HG03565 (cell line): ENCODE results near the gene VGLL4.

Source experiments
- ATAC-seq: cut with Tn5 transposase; IDR thresholded peaks from one replicate; pipeline ENCODE4 v1.9.1; 2021; ENCODE audit warnings: mild to moderate bottlenecking, moderate library complexity; ENCODE audit not compliant: unreplicated experiment

The VGLL4 gene

DNA sequence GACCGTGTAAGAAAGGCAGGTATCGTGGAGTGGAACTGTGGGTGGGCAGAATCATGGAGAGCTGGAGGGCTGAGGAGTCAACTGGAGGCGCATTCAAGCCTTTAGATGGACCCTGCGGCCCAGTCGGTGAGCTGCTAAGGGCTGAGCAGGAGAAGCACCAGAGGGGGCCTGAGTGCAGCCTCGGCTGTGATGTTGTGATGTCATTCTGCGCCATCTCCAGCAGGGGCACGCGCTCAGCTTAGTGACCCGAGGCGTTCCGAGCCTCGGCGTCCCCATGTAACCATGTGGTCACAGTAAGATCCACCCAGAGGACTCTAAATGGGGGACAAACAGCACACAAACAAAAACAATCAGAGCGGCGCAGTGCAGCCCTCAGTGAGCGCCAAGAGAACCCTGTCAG, 76.8 kb downstream of the VGLL4 start:
- ATAC-seq, result no peak

GRCh38 chr3:11566478-11566877, 77.2 kb downstream of the VGLL4 start:
- no peak for ATAC-seq

DNA sequence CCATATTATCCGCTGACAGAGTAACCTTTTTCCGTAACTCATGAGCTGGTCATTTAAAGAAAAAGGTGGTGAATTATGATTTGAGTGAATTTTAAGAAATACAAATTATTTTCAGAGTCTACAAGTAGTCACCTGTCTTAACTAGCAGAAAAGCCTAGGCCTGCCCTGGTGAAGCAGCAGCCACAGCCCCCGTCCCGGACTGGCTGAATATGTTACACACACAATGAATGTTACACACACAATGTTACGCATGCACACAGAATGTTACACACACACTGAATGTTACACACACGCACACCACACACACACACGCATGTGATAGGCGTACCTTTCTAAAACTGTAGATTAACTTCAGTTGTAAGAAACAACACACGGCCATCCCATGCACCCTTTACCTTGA, 77.8 kb downstream of the VGLL4 start:
- ATAC-seq, result no peak

DNA sequence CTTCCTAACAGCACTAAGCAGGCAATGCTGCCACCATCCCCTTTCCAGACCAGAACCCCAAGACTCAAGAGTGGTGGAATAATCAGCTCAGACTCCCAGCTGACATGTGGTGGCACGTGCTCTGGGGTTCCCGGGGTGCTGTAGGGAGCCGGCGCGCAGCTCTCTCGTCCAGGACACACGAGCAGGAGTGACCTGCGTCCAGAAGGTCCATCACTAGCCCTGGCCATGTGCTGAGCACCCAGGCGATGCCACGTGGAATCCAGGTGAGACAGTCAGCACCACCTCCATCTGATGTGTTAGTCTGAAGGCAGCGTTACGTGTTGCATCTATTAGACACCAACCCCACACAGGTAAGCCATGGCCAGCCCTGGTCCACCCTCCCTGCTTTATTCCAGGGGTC, 78.2 kb downstream of the VGLL4 start:
- ATAC-seq, result no peak

- ATAC-seq, result no peak
Measured at GRCh38 chr3:11565072-11565471, 78.6 kb downstream of the VGLL4 start.

GRCh38 chr3:11564577-11565001, 79.1 kb downstream of the VGLL4 start:
- no peak for ATAC-seq

DNA sequence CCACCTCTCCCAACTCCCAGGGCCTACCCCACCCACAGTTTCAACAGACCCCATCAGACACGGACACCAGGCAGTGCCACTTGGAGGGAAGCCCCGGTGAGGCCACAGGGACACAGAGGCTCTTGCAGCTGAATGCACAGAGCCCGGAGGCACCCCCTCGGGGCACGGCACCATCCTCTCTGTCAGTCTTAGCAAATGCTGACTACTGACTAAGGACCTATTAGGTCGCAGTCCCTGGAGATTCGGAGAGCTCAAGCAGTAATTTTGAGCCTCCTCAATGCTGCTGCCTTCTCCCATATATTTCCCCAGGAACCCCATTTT, 79.9 kb downstream of the VGLL4 start:
- no peak for ATAC-seq

DNA sequence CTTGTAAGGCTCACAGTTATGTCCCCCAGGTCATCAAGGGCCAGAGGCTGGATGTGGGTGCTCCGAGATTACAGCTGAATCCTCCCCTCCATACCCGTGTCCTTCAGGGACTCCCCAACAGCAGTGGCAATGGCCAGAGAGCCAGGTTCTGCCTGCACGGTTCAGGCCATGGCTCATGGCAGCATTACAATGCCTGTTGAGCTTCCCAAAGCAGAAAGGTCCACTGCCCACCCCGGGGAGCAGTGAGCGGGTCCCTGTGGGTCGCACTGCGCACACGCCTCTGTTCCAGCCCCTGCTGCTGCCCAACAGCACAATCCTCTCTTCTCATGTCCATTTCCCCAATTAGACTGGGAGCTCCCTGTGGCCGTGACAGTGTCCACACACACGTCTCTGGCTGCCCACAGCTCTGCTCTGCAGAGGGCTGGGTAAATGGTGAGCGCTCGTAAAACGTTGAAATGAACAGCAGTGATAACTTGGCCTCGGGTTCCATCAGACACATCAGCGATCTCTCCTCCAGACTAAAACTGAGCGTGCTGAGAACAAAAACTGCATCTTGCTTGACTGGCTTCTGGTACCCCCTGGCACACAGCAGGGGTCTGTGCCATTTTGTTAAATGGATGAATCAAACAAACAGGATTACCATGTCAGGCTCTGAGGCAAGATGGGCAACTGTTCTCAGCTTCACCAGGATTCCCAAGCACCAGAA, 80.4 kb downstream of the VGLL4 start:
- no peak for ATAC-seq

GRCh38 chr3:11562277-11562881, 81.3 kb downstream of the VGLL4 start:
- ATAC-seq, result no peak

- no peak for ATAC-seq
Measured at GRCh38 chr3:11560746-11561145, 83.0 kb downstream of the VGLL4 start.

- ATAC-seq, result no peak
Measured at GRCh38 chr3:11559816-11560633, 83.7 kb downstream of the VGLL4 start.

DNA sequence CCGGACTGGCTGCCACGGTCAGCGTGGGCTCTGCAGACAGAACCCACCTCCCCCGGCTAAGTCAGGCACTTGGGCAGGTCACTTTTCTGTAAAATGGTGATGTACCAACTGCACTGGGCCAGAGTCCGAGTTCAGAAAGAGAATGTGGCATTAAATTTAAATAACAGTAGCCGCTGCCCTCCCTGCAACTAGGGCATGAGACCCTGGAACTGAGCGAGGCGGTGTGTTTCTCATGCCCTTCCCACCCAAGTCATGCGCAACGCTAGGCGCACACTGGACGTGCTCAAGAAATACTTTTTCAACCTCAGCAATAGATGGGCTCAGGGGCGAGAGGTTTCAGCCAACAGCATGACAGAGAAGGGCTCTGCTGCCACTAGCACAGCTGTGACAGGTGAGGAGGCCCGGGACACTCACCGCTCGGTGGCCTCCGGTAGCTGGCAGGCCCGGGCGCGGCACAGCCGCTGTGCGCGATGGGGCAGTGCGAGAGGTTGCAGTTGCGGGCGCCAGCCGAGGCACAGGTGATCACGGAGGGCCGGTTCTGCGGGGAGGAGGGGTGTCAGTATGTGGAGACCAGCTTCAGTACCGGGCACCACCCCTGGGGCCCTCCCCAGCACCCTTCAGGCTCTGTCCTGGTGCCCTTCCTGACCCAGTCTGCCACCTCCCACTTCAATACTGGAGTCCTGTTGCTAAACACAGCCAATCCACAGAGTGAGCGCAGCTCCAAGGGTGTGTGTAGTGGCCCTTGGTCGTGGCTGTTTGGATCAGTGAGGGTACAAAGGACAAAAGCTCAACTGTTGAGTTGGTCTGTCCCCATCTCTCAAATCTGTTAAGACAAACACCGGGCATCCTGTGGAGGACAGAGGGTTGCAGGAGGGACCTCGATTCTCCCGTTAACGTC, 84.5 kb downstream of the VGLL4 start:
- no peak for ATAC-seq

- ATAC-seq, result no peak
Measured at GRCh38 chr3:11558411-11558903, 85.3 kb downstream of the VGLL4 start.

DNA sequence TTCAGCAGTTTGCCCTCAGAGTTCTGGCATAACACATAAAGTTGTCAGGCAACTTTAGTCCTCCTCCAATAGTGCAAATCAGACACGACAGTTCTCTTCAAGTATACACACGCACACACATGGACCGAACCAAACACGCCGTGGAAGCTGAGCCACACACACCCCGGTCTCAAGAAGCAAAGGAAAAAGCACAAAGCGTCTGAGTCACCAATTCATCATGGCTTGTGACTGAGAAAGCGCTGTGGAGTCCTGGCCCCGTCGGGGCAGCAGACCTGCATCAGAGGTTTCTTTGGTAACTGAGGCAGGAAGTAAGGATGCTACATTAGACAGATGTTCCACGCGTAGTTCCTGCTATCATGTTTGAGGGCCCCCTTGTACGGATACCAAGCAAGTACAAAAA, 85.7 kb downstream of the VGLL4 start:
- no peak for ATAC-seq

GRCh38 chr3:11556851-11557644, 86.7 kb downstream of the VGLL4 start:
- ATAC-seq, result no peak

DNA sequence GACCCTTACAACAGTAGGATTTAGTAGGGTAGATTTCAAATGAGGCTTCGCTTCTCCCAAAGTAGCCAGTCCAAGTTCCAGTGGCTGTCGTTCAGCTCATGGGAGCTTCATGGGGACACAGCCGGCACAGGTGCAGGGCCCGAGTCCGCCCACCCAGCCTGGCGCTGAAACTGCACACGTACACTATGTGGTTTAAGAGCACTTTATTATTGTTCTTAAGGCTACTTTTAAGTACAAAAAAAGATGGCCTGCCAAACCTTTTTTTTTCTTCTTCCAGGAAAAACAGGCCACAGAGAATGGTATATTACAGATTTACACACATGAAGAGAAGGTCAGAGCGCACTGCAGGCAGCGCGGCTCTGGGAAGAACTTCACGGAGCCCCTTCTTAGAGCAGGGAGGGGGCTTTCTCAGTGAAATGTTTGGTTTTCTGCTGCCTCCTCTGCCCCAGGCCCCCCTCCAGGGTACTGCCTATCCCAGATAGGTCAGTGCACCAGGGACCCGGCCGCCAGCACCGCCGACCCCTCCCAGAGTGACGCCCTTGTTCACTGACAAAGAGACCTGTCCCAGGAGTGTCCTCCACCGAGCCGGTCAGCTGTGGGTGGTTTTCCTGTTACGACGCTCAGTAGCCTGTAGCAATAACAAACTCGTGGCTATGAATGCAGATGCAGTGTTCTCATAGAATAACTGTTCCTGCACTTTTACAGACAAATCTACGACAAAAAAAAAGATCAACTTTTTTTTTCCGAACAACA, 87.7 kb downstream of the VGLL4 start:
- ATAC-seq, result no peak

DNA sequence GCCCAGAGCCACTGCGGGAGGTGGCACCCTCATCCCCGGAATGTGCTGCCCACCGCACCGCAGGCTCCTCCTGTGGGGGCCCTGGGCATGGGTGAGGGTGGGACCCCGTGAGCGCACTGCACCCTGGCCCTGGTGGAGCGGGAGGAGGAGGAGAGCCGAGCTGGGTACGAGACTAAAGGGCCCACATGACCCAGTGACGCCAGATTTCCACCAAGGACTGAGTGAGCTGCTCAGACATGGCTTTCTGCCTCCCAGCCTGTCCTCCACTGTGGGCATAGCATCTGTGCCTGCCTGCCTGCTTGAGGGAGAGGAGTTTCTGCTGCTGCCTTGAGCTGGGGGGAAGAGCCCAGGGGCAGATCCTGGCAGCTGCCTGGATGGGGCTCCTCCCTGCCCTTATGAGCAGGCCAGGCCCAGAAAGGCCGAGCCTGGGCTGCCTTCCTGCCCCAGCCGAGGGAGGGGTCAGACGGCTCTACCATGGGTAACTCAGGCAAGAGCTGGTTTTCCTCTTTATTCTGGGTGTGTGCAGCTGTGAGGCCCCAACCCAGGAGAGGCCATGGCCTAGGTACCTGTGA, 88.4 kb downstream of the VGLL4 start:
- ATAC-seq, result no peak

DNA sequence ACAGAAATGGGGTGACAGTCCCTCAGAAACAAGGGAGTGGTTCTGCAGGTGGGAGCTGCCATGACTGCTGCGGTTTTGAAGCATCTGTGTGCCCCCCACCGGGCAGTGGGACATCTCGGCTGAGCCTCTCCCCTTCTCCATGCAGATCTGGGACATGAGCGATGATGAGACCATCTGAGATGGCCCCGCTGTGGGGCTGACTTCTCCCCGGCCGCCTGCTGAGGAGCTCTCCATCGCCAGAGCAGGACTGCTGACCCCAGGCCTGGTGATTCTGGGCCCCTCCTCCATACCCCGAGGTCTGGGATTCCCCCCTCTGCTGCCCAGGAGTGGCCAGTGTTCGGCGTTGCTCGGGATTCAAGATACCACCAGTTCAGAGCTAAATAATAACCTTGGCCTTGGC, 89.0 kb downstream of the VGLL4 start:
- ATAC-seq, result no peak

DNA sequence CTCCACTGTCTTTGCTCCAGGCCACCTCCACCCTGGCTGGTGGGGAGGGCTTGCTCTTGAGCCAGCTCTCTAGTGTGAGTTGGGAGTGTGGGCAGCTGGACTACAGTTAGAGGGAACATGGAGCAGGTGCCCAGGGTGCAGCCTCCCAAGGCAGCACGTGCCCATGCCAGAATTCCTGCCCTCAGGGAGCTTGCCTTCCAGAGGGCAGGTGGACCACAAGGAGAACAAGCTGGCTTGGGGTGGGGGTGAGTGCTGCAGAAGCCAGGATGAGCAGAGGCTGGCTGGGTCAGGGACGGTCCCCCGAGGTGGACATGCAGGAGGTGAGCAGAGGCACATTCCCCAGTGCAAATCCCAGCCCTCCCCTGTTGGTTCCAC, 89.5 kb downstream of the VGLL4 start:
- no peak for ATAC-seq
